Vagina (tissue), 2 donors: ENCODE measurements around the gene PTDSS2.

Source experiments
- CTCF ChIP-seq, 3 experiments: fragments of 450-650 bp in 2 of 3; fragments of 200-600 bp in 1 of 3; sonication (generic) in 1 of 3; IDR thresholded peaks; one replicate each; pipeline ENCODE4 v1.5.1; 2017 to 2019; ENCODE audit warnings: antibody characterized with exemption in 3 of 3, mild to moderate bottlenecking in 2 of 3, moderate library complexity in 2 of 3
- POLR2A ChIP-seq, 2 donors: fragments of 450-650 bp; IDR thresholded peaks; one replicate each; pipeline ENCODE4 v1.6.1; 2017; ENCODE audit warnings: antibody characterized with exemption in 2 of 2, mild to moderate bottlenecking in 2 of 2, moderate library complexity in 2 of 2

GRCh38 chr11:512761-513595 lies 62.9 kb downstream of the PTDSS2 start:
- no peak for TF ChIP-seq CTCF (IDR thresholded peaks at IDR 0.05)
- no peak for TF ChIP-seq POLR2A (IDR thresholded peaks at IDR 0.05)
